HG03196 (cell line): ENCODE measurements around the gene SNCG.
"Not testable (repeated sequence)": the region's sequence is repeated elsewhere in the genome, so short reads cannot be mapped to it uniquely, and the experiment has no call there.

ENCODE experiments used
- ATAC-seq: cut with Tn5 transposase; IDR thresholded peaks from one replicate; pipeline ENCODE4 v1.9.1; 2021; ENCODE audit not compliant: unreplicated experiment

SNCG gene

GRCh38 chr10:86944907-86945306 is 13.5 kb upstream of the SNCG start:
- no peak for ATAC-seq

- no peak for ATAC-seq
These were observed 12.8 kb upstream of the SNCG start for GRCh38 chr10:86945361-86946212.

- ATAC-seq = no peak
These were observed 11.9 kb upstream of the SNCG start for GRCh38 chr10:86946213-86947155.

GRCh38 chr10:86947806-86948205 is 10.6 kb upstream of the SNCG start:
- not testable (repeated sequence) for ATAC-seq

- no peak for ATAC-seq
These were observed 8.1 kb upstream of the SNCG start for GRCh38 chr10:86950349-86950748.

GRCh38 chr10:86951184-86951761 is 7.1 kb upstream of the SNCG start:
- no peak for ATAC-seq

- ATAC-seq = no peak
These were observed 6.3 kb upstream of the SNCG start for GRCh38 chr10:86952106-86952505.

GRCh38 chr10:86952697-86953096 is 5.7 kb upstream of the SNCG start:
- ATAC-seq = not testable (repeated sequence)

GRCh38 chr10:86953747-86954680 is 4.4 kb upstream of the SNCG start:
- ATAC-seq = no peak

GRCh38 chr10:86954681-86955500 is 3.5 kb upstream of the SNCG start:
- ATAC-seq = no peak

GRCh38 chr10:86955501-86956194 is 2.8 kb upstream of the SNCG start:
- no peak for ATAC-seq

GRCh38 chr10:86956195-86956847 is 2.1 kb upstream of the SNCG start:
- ATAC-seq = no peak

GRCh38 chr10:86956848-86957448 is 1.5 kb upstream of the SNCG start:
- no peak for ATAC-seq

- no peak for ATAC-seq
These were observed 806 bp upstream of the SNCG start, which contains the start of gene MMRN2 for GRCh38 chr10:86957471-86958115. MMRN2 (minus strand) TSS chr10:86957615; CDS start chr10:86957541, 74 bp downstream.

GRCh38 chr10:86958901-86959736 is 720 bp downstream of the SNCG start:
- ATAC-seq = no peak

- ATAC-seq = no peak
These were observed 1.3 kb downstream of the SNCG start for GRCh38 chr10:86959737-86960002.
